Natural killer cell (primary cell): Measurements from ENCODE around the gene NIPBL. TPM values are rescaled to one million over a fixed set of nuclear protein-coding genes. Genes with fewer than 3 reads are reported as not detected.

ENCODE experiments used
- ATAC-seq, 3 donors: fragments of 150-1000 bp in 2 of 3; fragments of 200-7000 bp in 1 of 3; cut with Tn5 transposase; 1 replicate in 1 of 3; 2 replicates in 2 of 3; pipeline ENCODE4 v1.10.0; 2021; ENCODE audit warnings: mild to moderate bottlenecking in 2 of 3, moderate library complexity in 2 of 3
- DNase-seq, 2 donors: peaks; one replicate each; pipeline versions ENCODE4 v3.0.0 to v3.0.0-alpha.2; 2013 to 2021; ENCODE audit warnings: mixed read lengths in 1 of 2
- H3K27ac ChIP-seq: one replicate; pipeline ENCODE4 v1.5.1; 2013; ENCODE audit warnings: mild to moderate bottlenecking, low read length
- H3K27me3 ChIP-seq: one replicate; pipeline ENCODE4 v1.6.1; 2013; ENCODE audit warnings: low read length; ENCODE audit not compliant: control insufficient read depth, insufficient read depth
- H3K36me3 ChIP-seq: one replicate; pipeline ENCODE4 v1.6.1; 2013; ENCODE audit warnings: low read length; ENCODE audit not compliant: control insufficient read depth, insufficient read depth
- H3K4me1 ChIP-seq: one replicate; pipeline ENCODE4 v1.6.1; 2013; ENCODE audit warnings: low read length; ENCODE audit not compliant: control insufficient read depth, insufficient read depth
- H3K4me3 ChIP-seq: one replicate; pipeline ENCODE4 v1.5.1; 2013; ENCODE audit warnings: low read length
- H3K9me3 ChIP-seq: one replicate; pipeline ENCODE4 v1.6.1; 2013; ENCODE audit warnings: low read length; ENCODE audit not compliant: control insufficient read depth, insufficient read depth
- H3K27ac Mint-ChIP-seq, 2 donors: one replicate each; pipeline ENCODE4 v1.8.0; 2022; ENCODE audit warnings: mild to moderate bottlenecking in 2 of 2, mixed read lengths in 2 of 2, moderate library complexity in 1 of 2
- H3K27me3 Mint-ChIP-seq, 2 donors: one replicate each; pipeline ENCODE4 v1.8.0; 2022; ENCODE audit warnings: low read depth in 2 of 2, mixed read lengths in 2 of 2
- H3K36me3 Mint-ChIP-seq: one replicate; pipeline ENCODE4 v1.8.0; 2022; ENCODE audit warnings: mixed read lengths
- H3K4me1 Mint-ChIP-seq, 2 donors: one replicate each; pipeline ENCODE4 v1.8.0; 2022; ENCODE audit warnings: mixed read lengths in 2 of 2
- H3K4me3 Mint-ChIP-seq: one replicate; pipeline ENCODE4 v1.8.0; 2022; ENCODE audit warnings: mild to moderate bottlenecking, moderate library complexity, mixed read lengths
- H3K9me3 Mint-ChIP-seq, 2 donors: one replicate each; pipeline ENCODE4 v1.8.0; 2022; ENCODE audit warnings: mixed read lengths in 2 of 2
- WGBS: methylation state at CpG from one replicate; pipeline ENCODE4 v1.1.7; 2013; ENCODE audit warnings: missing lambda C conversion rate; ENCODE audit not compliant: insufficient coverage; 5-methylcytosine and 5-hydroxymethylcytosine counted together
- intact Hi-C: fragments of 100-400 bp; cut with micrococcal nuclease; formaldehyde crosslinking; loops from one replicate; pipeline ENCODE4 v1.14.2; 2022
- total RNA-seq, 4 donors: library from RNA; stranded (reverse); fragments of 120-200 nt in 1 of 4; gene quantifications; one replicate each; pipeline versions ENCODE4 v1.2.3 to v1.2.4, GENCODE V29; 2013 to 2022
- TF ChIP-seq, protein P1 (sequence below): fragments of 200-600 bp; IDR thresholded peaks from one replicate; pipeline ENCODE4 v1.8.0; 2022; ENCODE audit warnings: antibody characterized with exemption

NIPBL gene
- total RNA-seq, 3 donors from 2014 or later (not counting 1 experiment from before 2014, with no cell fraction given): 137 to 153 (median 145) TPM

DNA sequence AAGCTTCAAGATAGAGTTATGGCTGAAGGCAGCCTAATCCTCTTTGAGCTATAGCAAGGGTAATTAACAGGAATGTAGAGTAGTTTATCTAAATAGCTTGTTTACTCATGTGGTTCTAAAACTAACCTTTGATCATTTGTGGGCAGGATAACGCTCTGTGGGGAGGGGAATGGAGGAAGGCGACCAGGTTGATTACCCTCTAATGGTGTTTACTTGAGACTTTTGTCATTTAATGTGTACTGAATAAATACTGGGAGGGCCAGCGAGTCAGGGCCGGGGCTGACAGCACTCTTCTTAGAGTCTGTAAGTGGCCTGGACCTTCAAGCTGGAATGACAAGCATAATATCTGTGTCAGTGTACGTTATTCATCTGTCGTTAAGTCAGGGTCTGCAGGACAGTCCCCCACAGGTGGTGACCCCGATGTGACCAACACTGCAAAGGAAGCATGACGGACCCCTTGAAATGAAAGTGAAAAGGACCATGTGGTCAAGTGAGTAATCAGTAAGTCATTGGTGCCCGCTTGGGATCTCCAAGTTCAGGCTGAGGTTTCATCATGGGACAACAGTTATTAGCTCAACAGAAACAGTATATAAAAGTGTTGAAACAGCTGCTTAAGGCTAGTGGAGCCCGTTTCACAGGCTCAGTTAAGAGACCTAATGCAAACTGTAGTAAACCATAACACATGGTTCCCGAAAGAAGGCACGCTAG, 210.1 kb downstream of the NIPBL start:
- no peaks in the 10 kb centered on the region for H3K9me3 ChIP-seq
- Mint-ChIP-seq H3K27me3 (no peaks in the 10 kb centered on the region), H3K4me1 (peaks cover 0 to 10% of the 10 kb centered on the region in 2 donors), H3K9me3 (no peaks in the 10 kb centered on the region), H3K4me3 (no peak overlapping the region), H3K36me3 (no peaks in the 10 kb centered on the region), H3K27ac (no peak overlapping the region)
- no peaks in the 10 kb centered on the region for H3K36me3 ChIP-seq
- DNase-seq: no peak
- H3K4me3 ChIP-seq: no peak overlapping the region
- no peak for ATAC-seq
- no peaks in the 10 kb centered on the region for H3K27me3 ChIP-seq
- intact Hi-C loops: no loop called here
- H3K27ac ChIP-seq: no peak overlapping the region
- TF ChIP-seq, protein P1, sequence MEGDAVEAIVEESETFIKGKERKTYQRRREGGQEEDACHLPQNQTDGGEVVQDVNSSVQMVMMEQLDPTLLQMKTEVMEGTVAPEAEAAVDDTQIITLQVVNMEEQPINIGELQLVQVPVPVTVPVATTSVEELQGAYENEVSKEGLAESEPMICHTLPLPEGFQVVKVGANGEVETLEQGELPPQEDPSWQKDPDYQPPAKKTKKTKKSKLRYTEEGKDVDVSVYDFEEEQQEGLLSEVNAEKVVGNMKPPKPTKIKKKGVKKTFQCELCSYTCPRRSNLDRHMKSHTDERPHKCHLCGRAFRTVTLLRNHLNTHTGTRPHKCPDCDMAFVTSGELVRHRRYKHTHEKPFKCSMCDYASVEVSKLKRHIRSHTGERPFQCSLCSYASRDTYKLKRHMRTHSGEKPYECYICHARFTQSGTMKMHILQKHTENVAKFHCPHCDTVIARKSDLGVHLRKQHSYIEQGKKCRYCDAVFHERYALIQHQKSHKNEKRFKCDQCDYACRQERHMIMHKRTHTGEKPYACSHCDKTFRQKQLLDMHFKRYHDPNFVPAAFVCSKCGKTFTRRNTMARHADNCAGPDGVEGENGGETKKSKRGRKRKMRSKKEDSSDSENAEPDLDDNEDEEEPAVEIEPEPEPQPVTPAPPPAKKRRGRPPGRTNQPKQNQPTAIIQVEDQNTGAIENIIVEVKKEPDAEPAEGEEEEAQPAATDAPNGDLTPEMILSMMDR: no peak
- WGBS: 90% methylated on average over 12 of the region's 12 CpGs
- H3K4me1 ChIP-seq: no peaks in the 10 kb centered on the region

DNA sequence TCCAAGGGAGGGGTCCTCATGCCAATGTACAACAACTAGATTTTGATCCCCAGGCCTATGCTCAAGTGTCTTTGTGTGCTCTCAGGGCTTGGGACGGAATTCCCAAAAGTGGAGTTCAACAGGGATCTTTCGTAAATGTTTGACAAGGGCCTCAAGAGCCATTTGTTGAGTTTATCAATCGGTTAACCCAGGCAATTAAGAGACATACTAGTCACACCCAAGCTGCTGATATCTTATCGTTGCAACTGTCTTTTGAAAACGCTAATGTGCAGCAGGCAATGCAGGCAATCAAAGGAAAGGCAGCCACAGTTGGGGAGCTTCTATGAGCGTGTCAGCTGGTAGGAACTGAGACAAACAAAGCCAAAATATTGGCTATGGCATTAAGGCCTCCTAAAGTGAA, 211.4 kb downstream of the NIPBL start:
- Mint-ChIP-seq H3K36me3 (no peaks in the 10 kb centered on the region), H3K4me1 (peaks cover 0 to 10% of the 10 kb centered on the region in 2 donors), H3K27me3 (no peaks in the 10 kb centered on the region), H3K4me3 (no peak overlapping the region), H3K9me3 (no peaks in the 10 kb centered on the region), H3K27ac (no peak overlapping the region)
- 97% methylated on average over 6 of the region's 6 CpGs for WGBS
- no peak for DNase-seq
- Histone ChIP-seq H3K27me3 (no peaks in the 10 kb centered on the region), H3K4me3 (no peak overlapping the region), H3K36me3 (no peaks in the 10 kb centered on the region), H3K27ac (no peak overlapping the region), H3K9me3 (no peaks in the 10 kb centered on the region), H3K4me1 (no peaks in the 10 kb centered on the region)
- TF ChIP-seq, protein P1: no peak
- ATAC-seq: no peak
- intact Hi-C loops: no loop called here

DNA sequence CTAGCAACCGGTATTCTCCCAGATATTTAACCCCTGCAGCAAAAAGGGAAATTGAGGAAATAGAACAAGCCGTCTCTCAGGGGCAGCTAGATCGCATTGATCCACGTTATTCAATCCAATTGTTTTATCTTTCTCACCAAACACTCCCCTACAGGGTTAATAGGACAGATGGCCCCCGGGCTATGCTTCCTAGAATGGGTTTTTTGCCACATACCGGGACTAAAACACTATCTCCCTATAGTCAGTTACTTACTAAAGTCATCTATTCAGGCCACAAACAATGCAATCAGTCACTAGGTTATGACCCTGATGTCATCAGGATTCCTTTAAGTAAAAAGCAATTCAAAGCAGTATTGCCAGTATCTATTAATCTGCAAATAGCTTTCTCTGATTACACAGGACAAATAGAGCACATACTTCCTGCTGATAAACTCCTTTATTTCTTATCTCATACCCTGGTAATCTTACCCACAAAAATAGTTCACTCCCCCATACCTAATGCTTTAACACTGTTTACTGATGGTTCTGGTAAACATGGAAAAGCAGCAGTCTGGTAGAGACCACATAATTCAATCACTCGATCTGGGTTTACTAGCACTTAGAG, 213.7 kb downstream of the NIPBL start:
- H3K4me1 Mint-ChIP-seq: no peaks in the 10 kb centered on the region
- 91% methylated on average over 7 of the region's 7 CpGs for WGBS
- H3K27me3 ChIP-seq: no peaks in the 10 kb centered on the region
- H3K4me3 Mint-ChIP-seq: no peak overlapping the region
- DNase-seq (no peak), ATAC-seq (no peak)
- no peaks in the 10 kb centered on the region for H3K36me3 Mint-ChIP-seq
- no peaks in the 10 kb centered on the region for H3K9me3 ChIP-seq
- H3K27ac ChIP-seq: no peak overlapping the region
- intact Hi-C loops: no loop called here
- no peak overlapping the region for H3K4me3 ChIP-seq
- no peaks in the 10 kb centered on the region for H3K4me1 ChIP-seq
- no peaks in the 10 kb centered on the region for H3K9me3 Mint-ChIP-seq
- TF ChIP-seq, protein P1: no peak
- no peaks in the 10 kb centered on the region for H3K27me3 Mint-ChIP-seq
- no peaks in the 10 kb centered on the region for H3K36me3 ChIP-seq
- no peak overlapping the region for H3K27ac Mint-ChIP-seq
